ENCODE data around the gene KRT74.

Gene KRT74

GRCh38 chr12:52611080-52611468, 37.4 kb upstream of the KRT74 start:
- Histone ChIP-seq H3K27me3 (ENCODE audit: control insufficient read depth, insufficient read depth, low read length) (peaks cover 23% of the 10 kb centered on the region), H3K4me1 (ENCODE audit: control insufficient read depth, insufficient read depth, low read length) (no peaks in the 10 kb centered on the region), H3K4me3 (ENCODE audit: low read length) (no peak overlapping the region), H3K9ac (ENCODE audit: low read length) (no peak overlapping the region), H3K9me3 (ENCODE audit: control insufficient read depth, low read length) (no peaks in the 10 kb centered on the region), H3K36me3 (ENCODE audit: control insufficient read depth, insufficient read depth, low read length) (no peaks in the 10 kb centered on the region)

DNA sequence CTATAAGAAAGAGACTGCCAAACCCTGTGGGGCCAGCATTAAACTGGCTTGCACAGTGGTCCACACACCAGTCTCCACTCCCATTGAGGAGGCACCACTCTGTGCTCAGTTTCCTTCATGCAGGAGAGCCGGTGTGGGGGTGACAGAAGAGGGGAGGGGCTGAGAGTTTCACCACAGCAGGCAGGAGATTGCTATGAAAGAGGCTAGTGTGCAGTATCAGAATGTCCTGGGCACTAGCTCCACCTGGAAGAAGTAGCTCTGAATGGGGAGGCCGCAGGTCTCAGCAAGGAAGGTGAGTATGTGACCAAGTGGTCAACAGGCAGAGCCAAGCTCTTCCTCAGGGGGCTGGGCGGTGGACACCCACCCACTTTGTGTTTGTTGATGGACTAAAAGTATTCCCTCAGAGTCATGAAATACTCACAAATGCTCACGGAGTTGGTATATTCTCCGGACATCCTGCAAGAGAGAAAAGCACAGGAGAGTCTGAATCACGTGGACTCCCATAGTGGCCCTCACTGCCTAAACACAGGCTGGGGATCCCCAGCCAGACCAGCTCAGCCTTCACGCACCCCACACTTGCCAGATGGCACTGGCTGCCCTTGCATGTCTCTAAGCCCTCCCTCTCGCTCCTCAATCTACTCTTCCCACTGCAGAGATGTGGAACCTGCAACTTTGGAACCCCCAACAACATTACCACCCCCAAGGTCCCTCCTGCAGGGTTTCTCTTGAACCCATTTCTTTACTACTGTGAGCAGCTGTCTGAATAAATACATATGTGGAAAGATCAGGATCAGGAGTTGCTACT, 35.4 kb upstream of the KRT74 start:
- Histone ChIP-seq H3K9ac (ENCODE audit: low read length) (no peak overlapping the region), H3K4me3 (ENCODE audit: low read length) (no peak overlapping the region), H3K4me1 (ENCODE audit: control insufficient read depth, insufficient read depth, low read length) (no peaks in the 10 kb centered on the region), H3K27me3 (ENCODE audit: control insufficient read depth, insufficient read depth, low read length) (peaks cover 19% of the 10 kb centered on the region), H3K9me3 (ENCODE audit: control insufficient read depth, low read length) (no peaks in the 10 kb centered on the region), H3K36me3 (ENCODE audit: control insufficient read depth, insufficient read depth, low read length) (no peaks in the 10 kb centered on the region)

- Histone ChIP-seq H3K27me3 (ENCODE audit: control insufficient read depth, insufficient read depth, low read length) (peaks cover 15% of the 10 kb centered on the region), H3K9me3 (ENCODE audit: control insufficient read depth, low read length) (no peaks in the 10 kb centered on the region)
These were observed 34.5 kb upstream of the KRT74 start for GRCh38 chr12:52608161-52608560.

DNA sequence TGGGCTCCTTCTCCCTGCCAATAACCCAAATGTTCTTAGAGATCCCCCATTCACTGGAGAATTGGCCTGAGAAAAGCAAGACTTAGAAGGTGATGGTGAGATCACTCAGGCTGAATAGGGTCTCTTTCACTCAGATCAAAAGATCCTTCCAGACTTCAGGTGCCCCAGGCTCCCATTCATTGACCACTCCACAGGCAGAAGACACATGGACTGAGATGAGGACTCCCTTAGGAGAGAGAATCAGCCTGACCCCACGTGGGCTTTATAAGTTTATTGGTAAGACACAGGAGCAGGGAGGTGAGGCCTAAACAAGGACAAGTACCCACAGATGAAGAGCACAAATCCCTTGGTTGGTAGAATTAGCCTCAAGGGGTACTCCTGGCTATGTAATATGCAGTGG, 33.7 kb upstream of the KRT74 start:
- no peak overlapping the region for H3K9ac ChIP-seq (ENCODE audit: low read length)
- H3K4me3 ChIP-seq (ENCODE audit: low read length): no peak overlapping the region
- H3K9me3 ChIP-seq (ENCODE audit: control insufficient read depth, low read length): no peaks in the 10 kb centered on the region
- H3K36me3 ChIP-seq (ENCODE audit: control insufficient read depth, insufficient read depth, low read length): no peaks in the 10 kb centered on the region
- H3K27me3 ChIP-seq (ENCODE audit: control insufficient read depth, insufficient read depth, low read length): peaks cover 18% of the 10 kb centered on the region
- H3K4me1 ChIP-seq (ENCODE audit: control insufficient read depth, insufficient read depth, low read length): no peaks in the 10 kb centered on the region

More at GRCh38 chr12:52608161-52608560, 34.5 kb upstream of the KRT74 start:
- no peaks in the 10 kb centered on the region for H3K36me3 ChIP-seq (ENCODE audit: control insufficient read depth, insufficient read depth, low read length)
- H3K4me1 ChIP-seq (ENCODE audit: control insufficient read depth, insufficient read depth, low read length): no peaks in the 10 kb centered on the region
- no peak overlapping the region for H3K9ac ChIP-seq (ENCODE audit: low read length)
- H3K4me3 ChIP-seq (ENCODE audit: low read length): no peak overlapping the region

DNA sequence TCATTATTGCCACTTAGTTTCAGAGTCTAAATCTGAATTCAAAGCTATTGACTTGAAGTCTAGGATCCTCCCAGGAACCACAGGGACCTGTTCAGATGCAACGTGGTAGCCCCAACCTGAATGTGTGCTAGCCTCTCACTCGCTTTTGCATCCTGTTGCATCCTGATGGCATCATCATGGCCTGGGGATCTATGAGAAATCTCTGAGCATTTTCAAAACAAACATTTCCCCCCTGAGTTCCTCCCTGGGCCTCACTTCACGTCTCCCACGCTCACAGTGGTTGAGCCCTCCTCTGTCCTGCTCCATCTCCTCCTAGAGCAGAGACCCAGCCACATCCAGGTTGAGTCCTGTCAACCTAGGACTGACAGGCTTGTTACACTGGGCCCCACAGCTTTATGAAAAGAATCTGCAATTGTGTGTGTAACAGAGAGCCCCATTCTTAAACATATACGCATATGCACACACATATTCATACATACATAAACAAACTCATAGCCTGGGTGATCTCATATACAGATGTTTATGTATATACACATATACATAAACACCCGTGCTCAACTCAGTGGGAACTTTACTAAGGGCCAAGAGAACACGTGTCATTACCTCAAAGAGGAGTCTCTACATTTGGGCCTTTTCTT, 33.1 kb upstream of the KRT74 start:
- Histone ChIP-seq H3K27me3 (ENCODE audit: control insufficient read depth, insufficient read depth, low read length) (peaks cover 22% of the 10 kb centered on the region), H3K9ac (ENCODE audit: low read length) (no peak overlapping the region), H3K9me3 (ENCODE audit: control insufficient read depth, low read length) (no peaks in the 10 kb centered on the region), H3K36me3 (ENCODE audit: control insufficient read depth, insufficient read depth, low read length) (no peaks in the 10 kb centered on the region), H3K4me1 (ENCODE audit: control insufficient read depth, insufficient read depth, low read length) (no peaks in the 10 kb centered on the region), H3K4me3 (ENCODE audit: low read length) (no peak overlapping the region)

- Histone ChIP-seq H3K9me3 (ENCODE audit: control insufficient read depth, low read length) (no peaks in the 10 kb centered on the region), H3K4me1 (ENCODE audit: control insufficient read depth, insufficient read depth, low read length) (no peaks in the 10 kb centered on the region), H3K4me3 (ENCODE audit: low read length) (no peak overlapping the region), H3K9ac (ENCODE audit: low read length) (no peak overlapping the region), H3K36me3 (ENCODE audit: control insufficient read depth, insufficient read depth, low read length) (no peaks in the 10 kb centered on the region), H3K27me3 (ENCODE audit: control insufficient read depth, insufficient read depth, low read length) (peaks cover 22% of the 10 kb centered on the region)
These were observed 32.5 kb upstream of the KRT74 start for GRCh38 chr12:52606096-52606495.

GRCh38 chr12:52605542-52605941, 31.9 kb upstream of the KRT74 start:
- no peaks in the 10 kb centered on the region for H3K9me3 ChIP-seq (ENCODE audit: control insufficient read depth, low read length)
- H3K27me3 ChIP-seq (ENCODE audit: control insufficient read depth, insufficient read depth, low read length): peaks cover 22% of the 10 kb centered on the region
- no peaks in the 10 kb centered on the region for H3K36me3 ChIP-seq (ENCODE audit: control insufficient read depth, insufficient read depth, low read length)

DNA sequence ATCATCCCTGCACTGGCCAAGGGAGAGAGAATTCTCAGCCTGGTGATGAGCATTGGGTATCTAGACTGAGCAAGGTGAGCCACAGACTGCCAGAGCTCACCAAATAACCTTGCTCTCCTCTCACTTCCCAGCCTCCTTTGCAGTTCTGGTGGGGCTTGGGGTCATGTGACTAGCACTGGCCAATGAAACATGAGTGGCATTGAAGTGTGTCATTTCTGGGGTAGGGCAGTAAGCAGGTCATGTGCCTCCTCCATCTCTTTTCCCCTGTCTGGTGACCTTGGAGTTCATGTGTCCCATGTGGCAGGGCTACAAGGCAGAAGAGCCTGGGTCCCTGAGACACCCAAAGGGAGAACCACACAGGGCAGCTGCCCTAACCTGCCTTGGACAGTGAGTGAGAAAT, 31.2 kb upstream of the KRT74 start:
- no peaks in the 10 kb centered on the region for H3K4me1 ChIP-seq (ENCODE audit: control insufficient read depth, insufficient read depth, low read length)
- H3K9me3 ChIP-seq (ENCODE audit: control insufficient read depth, low read length): no peaks in the 10 kb centered on the region
- H3K4me3 ChIP-seq (ENCODE audit: low read length): no peak overlapping the region
- no peaks in the 10 kb centered on the region for H3K36me3 ChIP-seq (ENCODE audit: control insufficient read depth, insufficient read depth, low read length)
- peaks cover 27% of the 10 kb centered on the region for H3K27me3 ChIP-seq (ENCODE audit: control insufficient read depth, insufficient read depth, low read length)
- H3K9ac ChIP-seq (ENCODE audit: low read length): no peak overlapping the region

More at GRCh38 chr12:52605542-52605941, 31.9 kb upstream of the KRT74 start:
- Histone ChIP-seq H3K4me3 (ENCODE audit: low read length) (no peak overlapping the region), H3K9ac (ENCODE audit: low read length) (no peak overlapping the region), H3K4me1 (ENCODE audit: control insufficient read depth, insufficient read depth, low read length) (no peaks in the 10 kb centered on the region)

- H3K9me3 ChIP-seq (ENCODE audit: control insufficient read depth, low read length): no peaks in the 10 kb centered on the region
- no peak overlapping the region for H3K9ac ChIP-seq (ENCODE audit: low read length)
- no peaks in the 10 kb centered on the region for H3K4me1 ChIP-seq (ENCODE audit: control insufficient read depth, insufficient read depth, low read length)
- H3K27me3 ChIP-seq (ENCODE audit: control insufficient read depth, insufficient read depth, low read length): peaks cover 38% of the 10 kb centered on the region
- no peaks in the 10 kb centered on the region for H3K36me3 ChIP-seq (ENCODE audit: control insufficient read depth, insufficient read depth, low read length)
- no peak overlapping the region for H3K4me3 ChIP-seq (ENCODE audit: low read length)
These were observed 29.7 kb upstream of the KRT74 start for GRCh38 chr12:52603314-52603713.

GRCh38 chr12:52602552-52602951, 28.9 kb upstream of the KRT74 start:
- no peak overlapping the region for H3K9ac ChIP-seq (ENCODE audit: low read length)

DNA sequence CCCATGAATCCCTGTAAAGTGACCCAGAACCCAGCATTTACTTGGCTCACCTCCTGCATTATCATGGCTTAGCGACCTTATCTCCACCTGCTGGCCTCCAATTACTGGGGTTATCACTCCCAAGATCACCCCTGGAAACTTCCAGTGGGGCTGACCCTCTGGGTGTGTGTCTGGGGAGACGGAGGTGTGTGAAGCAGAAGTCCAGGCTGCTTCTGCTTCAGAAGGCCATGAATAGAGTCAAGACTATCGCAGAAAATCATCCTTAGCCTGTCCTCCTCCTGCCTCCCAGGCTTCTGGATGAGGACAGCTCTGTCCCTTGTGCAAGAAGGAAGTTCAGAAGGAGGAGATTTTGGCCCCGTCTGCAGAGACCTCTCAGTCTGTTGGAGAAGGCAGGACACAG, 28.0 kb upstream of the KRT74 start:
- Histone ChIP-seq H3K4me1 (ENCODE audit: control insufficient read depth, insufficient read depth, low read length) (no peaks in the 10 kb centered on the region), H3K27me3 (ENCODE audit: control insufficient read depth, insufficient read depth, low read length) (peaks cover 43% of the 10 kb centered on the region), H3K9me3 (ENCODE audit: control insufficient read depth, low read length) (no peaks in the 10 kb centered on the region), H3K36me3 (ENCODE audit: control insufficient read depth, insufficient read depth, low read length) (no peaks in the 10 kb centered on the region), H3K9ac (ENCODE audit: low read length) (no peak overlapping the region), H3K4me3 (ENCODE audit: low read length) (no peak overlapping the region)

More at GRCh38 chr12:52602552-52602951, 28.9 kb upstream of the KRT74 start:
- no peaks in the 10 kb centered on the region for H3K4me1 ChIP-seq (ENCODE audit: control insufficient read depth, insufficient read depth, low read length)
- H3K27me3 ChIP-seq (ENCODE audit: control insufficient read depth, insufficient read depth, low read length): peaks cover 43% of the 10 kb centered on the region
- H3K4me3 ChIP-seq (ENCODE audit: low read length): no peak overlapping the region
- H3K36me3 ChIP-seq (ENCODE audit: control insufficient read depth, insufficient read depth, low read length): no peaks in the 10 kb centered on the region
- H3K9me3 ChIP-seq (ENCODE audit: control insufficient read depth, low read length): no peaks in the 10 kb centered on the region

- peaks cover 43% of the 10 kb centered on the region for H3K27me3 ChIP-seq (ENCODE audit: control insufficient read depth, insufficient read depth, low read length)
- no peak within 1 kb of the TSS for H3K9ac ChIP-seq (ENCODE audit: low read length)
- H3K4me3 ChIP-seq (ENCODE audit: low read length): no peak within 1 kb of the TSS
- no peaks in the 10 kb centered on the region for H3K36me3 ChIP-seq (ENCODE audit: control insufficient read depth, insufficient read depth, low read length)
- no peaks in the 10 kb centered on the region for H3K4me1 ChIP-seq (ENCODE audit: control insufficient read depth, insufficient read depth, low read length)
- H3K9me3 ChIP-seq (ENCODE audit: control insufficient read depth, low read length): no peaks in the 10 kb centered on the region
These were observed 27.4 kb upstream of the KRT74 start, which contains the start of gene KRT72 for GRCh38 chr12:52600941-52601481. Gene KRT72, minus strand, starts transcription at chr12:52601463. Its CDS starts 11 bp downstream, at chr12:52601452.

Data from mucosa of stomach (tissue), 1 donor.